ENCODE measurements around the gene ROBO2.

The ROBO2 gene

GRCh38 chr3:77427528-77427927 lies 387.6 kb downstream of the ROBO2 start:
- H3K4me3 ChIP-seq (replicated peaks; ENCODE audit: low read depth, low read length): no peak overlapping the region

GRCh38 chr3:77436908-77437307 lies 397.0 kb downstream of the ROBO2 start:
- Histone ChIP-seq H3K4me3 (replicated peaks; ENCODE audit: low read depth, low read length) (no peak overlapping the region), H3K27me3 (replicated peaks; ENCODE audit: control insufficient read depth, insufficient read depth, low read length) (no peaks in the 10 kb centered on the region), H3K36me3 (ENCODE audit: control insufficient read depth, insufficient read depth, low read length) (no peaks in the 10 kb centered on the region)
- no peak for TF ChIP-seq CTCF (IDR thresholded peaks at IDR 0.05; ENCODE audit: insufficient read depth, low read length, poor library complexity, severe bottlenecking)
- DNase-seq (ENCODE audit: extremely low read depth, insufficient read length): no peak

More at GRCh38 chr3:77427528-77427927, 387.6 kb downstream of the ROBO2 start:
- Histone ChIP-seq H3K27me3 (replicated peaks; ENCODE audit: control insufficient read depth, insufficient read depth, low read length) (no peaks in the 10 kb centered on the region), H3K36me3 (ENCODE audit: control insufficient read depth, insufficient read depth, low read length) (no peaks in the 10 kb centered on the region)
- no peak for DNase-seq (ENCODE audit: extremely low read depth, insufficient read length)
- TF ChIP-seq CTCF (IDR thresholded peaks at IDR 0.05; ENCODE audit: insufficient read depth, low read length, poor library complexity, severe bottlenecking): no peak

GRCh38 chr3:77446084-77446483 lies 406.2 kb downstream of the ROBO2 start:
- Histone ChIP-seq H3K27me3 (replicated peaks; ENCODE audit: control insufficient read depth, insufficient read depth, low read length) (no peaks in the 10 kb centered on the region), H3K4me3 (replicated peaks; ENCODE audit: low read depth, low read length) (no peak overlapping the region), H3K36me3 (ENCODE audit: control insufficient read depth, insufficient read depth, low read length) (no peaks in the 10 kb centered on the region)
- DNase-seq (ENCODE audit: extremely low read depth, insufficient read length): no peak
- no peak for TF ChIP-seq CTCF (IDR thresholded peaks at IDR 0.05; ENCODE audit: insufficient read depth, low read length, poor library complexity, severe bottlenecking)

- no peak for TF ChIP-seq CTCF (IDR thresholded peaks at IDR 0.05; ENCODE audit: insufficient read depth, low read length, poor library complexity, severe bottlenecking)
Observed at GRCh38 chr3:77446761-77447160, 406.9 kb downstream of the ROBO2 start.

GRCh38 chr3:77449459-77450350 lies 409.8 kb downstream of the ROBO2 start:
- H3K27me3 ChIP-seq (replicated peaks; ENCODE audit: control insufficient read depth, insufficient read depth, low read length): no peaks in the 10 kb centered on the region
- DNase-seq (ENCODE audit: extremely low read depth, insufficient read length): no peak
- H3K4me3 ChIP-seq (replicated peaks; ENCODE audit: low read depth, low read length): no peak overlapping the region
- H3K36me3 ChIP-seq (ENCODE audit: control insufficient read depth, insufficient read depth, low read length): no peaks in the 10 kb centered on the region
- TF ChIP-seq CTCF (IDR thresholded peaks at IDR 0.05; ENCODE audit: insufficient read depth, low read length, poor library complexity, severe bottlenecking): no peak

More at GRCh38 chr3:77446761-77447160, 406.9 kb downstream of the ROBO2 start:
- H3K4me3 ChIP-seq (replicated peaks; ENCODE audit: low read depth, low read length): no peak overlapping the region
- DNase-seq (ENCODE audit: extremely low read depth, insufficient read length): no peak
- no peaks in the 10 kb centered on the region for H3K27me3 ChIP-seq (replicated peaks; ENCODE audit: control insufficient read depth, insufficient read depth, low read length)
- no peaks in the 10 kb centered on the region for H3K36me3 ChIP-seq (ENCODE audit: control insufficient read depth, insufficient read depth, low read length)
